Measurements from ENCODE around the gene ANKS4B. TPM values are rescaled to one million over a fixed set of nuclear protein-coding genes. Genes with fewer than 3 reads are reported as not detected.

The ANKS4B gene
- total RNA-seq, 3 donors from 2014 or later (not counting 1 experiment from before 2014, with no cell fraction given), result 0.10 TPM; not detected in 2

GRCh38 chr16:21208446-21209230, 24.9 kb upstream of the ANKS4B start:
- Mint-ChIP-seq H3K27ac (no peak overlapping the region), H3K4me1 (no peaks in the 10 kb centered on the region), H3K27me3 (ENCODE audit: low read depth in 2 of 2) (peaks cover 16 to 23% of the 10 kb centered on the region in 2 donors), H3K36me3 (no peaks in the 10 kb centered on the region), H3K9me3 (no peaks in the 10 kb centered on the region), H3K4me3 (no peak overlapping the region)
- Histone ChIP-seq H3K36me3 (ENCODE audit: control insufficient read depth, insufficient read depth, low read length) (no peaks in the 10 kb centered on the region), H3K4me1 (ENCODE audit: control insufficient read depth, insufficient read depth, low read length) (no peaks in the 10 kb centered on the region), H3K27me3 (ENCODE audit: control insufficient read depth, insufficient read depth, low read length) (no peaks in the 10 kb centered on the region), H3K9me3 (ENCODE audit: control insufficient read depth, insufficient read depth, low read length) (no peaks in the 10 kb centered on the region), H3K4me3 (ENCODE audit: low read length) (no peak overlapping the region), H3K27ac (ENCODE audit: low read length) (no peak overlapping the region)
- ATAC-seq (no peak), DNase-seq (no peak)
- intact Hi-C loops (cut with micrococcal nuclease), result no loop called here
- 66% methylated on average over 2 of the region's 2 CpGs for WGBS (ENCODE audit: insufficient coverage)
- no peak for TF ChIP-seq CTCF (IDR thresholded peaks at IDR 0.05)

DNA sequence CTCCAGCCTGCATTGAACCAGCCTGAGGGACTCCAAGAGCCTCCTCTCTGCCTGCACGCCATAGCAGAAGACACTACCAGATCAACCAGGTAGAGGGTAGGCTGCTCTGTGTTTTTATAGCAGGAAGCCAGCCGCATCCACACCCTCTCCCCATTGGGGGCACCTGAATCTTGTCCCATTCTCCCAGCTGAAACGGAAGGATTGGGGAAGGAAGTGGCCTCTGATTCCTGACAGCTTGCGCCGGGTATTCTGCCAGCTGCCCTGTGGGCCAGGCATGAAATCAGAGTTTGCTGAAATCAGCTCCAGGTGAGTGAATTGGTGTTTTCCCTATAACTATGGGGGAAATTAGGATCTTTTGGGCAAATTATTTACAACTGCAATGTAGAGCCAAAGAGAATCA, 22.0 kb upstream of the ANKS4B start, which contains the start of gene ZP2:
Gene ZP2 (minus strand): TSS at position 89 of the 400 bp plus-strand sequence. CDS start 27 bp downstream, at position 62.
- 20% methylated on average over 3 of the region's 5 CpGs for WGBS (ENCODE audit: insufficient coverage)

GRCh38 chr16:21214086-21214485, 19.4 kb upstream of the ANKS4B start:
- H3K27me3 Mint-ChIP-seq (ENCODE audit: low read depth in 2 of 2), result peaks cover 16% of the 10 kb centered on the region in 2 donors
- H3K4me1 ChIP-seq (ENCODE audit: control insufficient read depth, insufficient read depth, low read length), result no peaks in the 10 kb centered on the region
- no peak overlapping the region for H3K4me3 Mint-ChIP-seq
- intact Hi-C loops (cut with micrococcal nuclease), result no loop called here
- no peak overlapping the region for H3K4me3 ChIP-seq (ENCODE audit: low read length)
- H3K36me3 Mint-ChIP-seq, result no peaks in the 10 kb centered on the region
- DNase-seq (no peak), ATAC-seq (no peak)
- no peaks in the 10 kb centered on the region for H3K36me3 ChIP-seq (ENCODE audit: control insufficient read depth, insufficient read depth, low read length)
- no peaks in the 10 kb centered on the region for H3K9me3 Mint-ChIP-seq
- H3K9me3 ChIP-seq (ENCODE audit: control insufficient read depth, insufficient read depth, low read length), result no peaks in the 10 kb centered on the region
- H3K4me1 Mint-ChIP-seq, result no peaks in the 10 kb centered on the region
- H3K27me3 ChIP-seq (ENCODE audit: control insufficient read depth, insufficient read depth, low read length), result no peaks in the 10 kb centered on the region
- no peak overlapping the region for H3K27ac Mint-ChIP-seq
- 67% methylated on average over 3 of the region's 4 CpGs for WGBS (ENCODE audit: insufficient coverage)
- no peak overlapping the region for H3K27ac ChIP-seq (ENCODE audit: low read length)
- no peak for TF ChIP-seq CTCF (IDR thresholded peaks at IDR 0.05)

More for the DNA sequence above, 22.0 kb upstream of the ANKS4B start, which contains the start of gene ZP2:
- no peak within 1 kb of the TSS for H3K27ac Mint-ChIP-seq
- H3K9me3 ChIP-seq (ENCODE audit: control insufficient read depth, insufficient read depth, low read length), result no peaks in the 10 kb centered on the region
- H3K4me1 Mint-ChIP-seq, result no peaks in the 10 kb centered on the region
- H3K27me3 ChIP-seq (ENCODE audit: control insufficient read depth, insufficient read depth, low read length), result no peaks in the 10 kb centered on the region
- TF ChIP-seq CTCF (IDR thresholded peaks at IDR 0.05), result no peak
- H3K4me3 ChIP-seq (ENCODE audit: low read length), result no peak within 1 kb of the TSS
- H3K4me1 ChIP-seq (ENCODE audit: control insufficient read depth, insufficient read depth, low read length), result no peaks in the 10 kb centered on the region
- no peak for ATAC-seq
- no peak within 1 kb of the TSS for H3K27ac ChIP-seq (ENCODE audit: low read length)
- no peaks in the 10 kb centered on the region for H3K36me3 ChIP-seq (ENCODE audit: control insufficient read depth, insufficient read depth, low read length)
- H3K4me3 Mint-ChIP-seq, result no peak within 1 kb of the TSS
- H3K9me3 Mint-ChIP-seq, result no peaks in the 10 kb centered on the region
- peaks cover 16% of the 10 kb centered on the region in 2 donors for H3K27me3 Mint-ChIP-seq (ENCODE audit: low read depth in 2 of 2)
- intact Hi-C loops (cut with micrococcal nuclease), result no loop called here
- no peaks in the 10 kb centered on the region for H3K36me3 Mint-ChIP-seq
- DNase-seq, result no peak

All from natural killer cell (primary cell).